Vagina (tissue), 2 donors: ENCODE measurements around the gene MMP12. TPM values are rescaled to one million over a fixed set of nuclear protein-coding genes. Genes with fewer than 3 reads are reported as not detected.
"Not testable (repeated sequence)": the region's sequence is repeated elsewhere in the genome, so short reads cannot be mapped to it uniquely, and the experiment has no call there.

Source experiments
- DNase-seq, 2 donors: peaks; one replicate each; pipeline ENCODE4 v3.0.0-alpha.2; 2017; ENCODE audit errors: extremely low spot score in 2 of 2
- H3K27ac ChIP-seq: fragments of 200-600 bp; sonication (generic); one replicate; pipeline ENCODE4 v1.5.1; 2019
- H3K27me3 ChIP-seq: fragments of 200-600 bp; sonication (generic); one replicate; pipeline ENCODE4 v1.5.1; 2019
- H3K36me3 ChIP-seq, 2 donors: fragments of 200-600 bp; sonication (generic); one replicate each; pipeline ENCODE4 v1.5.1; 2017 to 2019
- H3K4me1 ChIP-seq: fragments of 200-600 bp; sonication (generic); one replicate; pipeline ENCODE4 v1.5.1; 2019
- H3K4me3 ChIP-seq, 2 donors: fragments of 200-600 bp; sonication (generic); 1 replicate in 1 of 2; 2 replicates in 1 of 2; pipeline ENCODE4 v1.5.1; 2016 to 2019
- H3K9me3 ChIP-seq: fragments of 200-600 bp; sonication (generic); one replicate; pipeline ENCODE4 v1.5.1; 2019
- CTCF ChIP-seq, 3 experiments: fragments of 450-650 bp in 2 of 3; fragments of 200-600 bp in 1 of 3; sonication (generic) in 1 of 3; IDR thresholded peaks; one replicate each; pipeline ENCODE4 v1.5.1; 2017 to 2019; ENCODE audit warnings: antibody characterized with exemption in 3 of 3, mild to moderate bottlenecking in 2 of 3, moderate library complexity in 2 of 3
- POLR2A ChIP-seq, 2 donors: fragments of 450-650 bp; IDR thresholded peaks; one replicate each; pipeline ENCODE4 v1.6.1; 2017; ENCODE audit warnings: antibody characterized with exemption in 2 of 2, mild to moderate bottlenecking in 2 of 2, moderate library complexity in 2 of 2
- POLR2AphosphoS5 ChIP-seq, 2 donors: sonication (generic); formaldehyde crosslinking; IDR thresholded peaks; one replicate each; pipeline ENCODE4 v1.9.0; 2017; ENCODE audit warnings: antibody characterized with exemption in 2 of 2, mild to moderate bottlenecking in 2 of 2, low read depth in 1 of 2; ENCODE audit not compliant: insufficient read depth in 1 of 2
- intact Hi-C: fragments of 100-400 bp; cut with DNase I; formaldehyde crosslinking; loops from one replicate; pipeline ENCODE4 v1.15.1; 2023
- total RNA-seq: library from RNA; depleted of rRNA; stranded (reverse); fragments of >200 nt; gene quantifications from one replicate; pipeline ENCODE4 v1.2.3, GENCODE V29; 2016

The MMP12 gene
- total RNA-seq, 1 donor from 2014 or later, result not detected

GRCh38 chr11:102914238-102915043, 39.7 kb upstream of the MMP12 start:
- no peaks in the 10 kb centered on the region for H3K27me3 ChIP-seq
- H3K4me1 ChIP-seq, result no peaks in the 10 kb centered on the region
- no peak overlapping the region for H3K4me3 ChIP-seq
- H3K36me3 ChIP-seq, result no peaks in the 10 kb centered on the region
- no peak for DNase-seq
- H3K27ac ChIP-seq, result no peak overlapping the region
- intact Hi-C loops, result no loop called here
- TF ChIP-seq CTCF (IDR thresholded peaks at IDR 0.05) (peak in 1 of 3 experiments; percentile 38), POLR2A (IDR thresholded peaks at IDR 0.05) (no peak), POLR2AphosphoS5 (IDR thresholded peaks at IDR 0.05; ENCODE audit: insufficient read depth in 1 of 2, low read depth in 1 of 2) (no peak)
- no peaks in the 10 kb centered on the region for H3K9me3 ChIP-seq

- Histone ChIP-seq H3K27me3 (no peaks in the 10 kb centered on the region), H3K27ac (no peak overlapping the region), H3K4me1 (no peaks in the 10 kb centered on the region), H3K36me3 (no peaks in the 10 kb centered on the region), H3K9me3 (no peaks in the 10 kb centered on the region), H3K4me3 (no peak overlapping the region)
- TF ChIP-seq POLR2AphosphoS5 (IDR thresholded peaks at IDR 0.05; ENCODE audit: insufficient read depth in 1 of 2, low read depth in 1 of 2) (no peak), POLR2A (IDR thresholded peaks at IDR 0.05) (no peak), CTCF (IDR thresholded peaks at IDR 0.05) (no peak)
- DNase-seq, result no peak
- intact Hi-C loops, result no loop called here
Measured at GRCh38 chr11:102912482-102912830, 37.7 kb upstream of the MMP12 start.

GRCh38 chr11:102911758-102912481, 37.1 kb upstream of the MMP12 start:
- H3K4me3 ChIP-seq, result no peak overlapping the region
- intact Hi-C loops, result no loop called here
- TF ChIP-seq POLR2AphosphoS5 (IDR thresholded peaks at IDR 0.05; ENCODE audit: insufficient read depth in 1 of 2, low read depth in 1 of 2) (no peak), CTCF (IDR thresholded peaks at IDR 0.05) (no peak), POLR2A (IDR thresholded peaks at IDR 0.05) (no peak)
- no peak for DNase-seq
- H3K36me3 ChIP-seq, result no peaks in the 10 kb centered on the region
- no peak overlapping the region for H3K27ac ChIP-seq
- H3K9me3 ChIP-seq, result no peaks in the 10 kb centered on the region
- no peaks in the 10 kb centered on the region for H3K27me3 ChIP-seq
- H3K4me1 ChIP-seq, result no peaks in the 10 kb centered on the region

- DNase-seq, H3K27me3 ChIP-seq, intact Hi-C loops, H3K4me3 ChIP-seq, H3K4me1 ChIP-seq, H3K36me3 ChIP-seq, H3K27ac ChIP-seq, H3K9me3 ChIP-seq: not testable (repeated sequence)
Measured at GRCh38 chr11:102905848-102906247, 31.1 kb upstream of the MMP12 start.

- H3K9me3 ChIP-seq, DNase-seq, H3K27ac ChIP-seq, H3K4me1 ChIP-seq, H3K36me3 ChIP-seq, intact Hi-C loops, H3K27me3 ChIP-seq, H3K4me3 ChIP-seq: not testable (repeated sequence)
Measured at GRCh38 chr11:102903895-102904294, 29.1 kb upstream of the MMP12 start.

- DNase-seq, result no peak
- no peaks in the 10 kb centered on the region for H3K9me3 ChIP-seq
- no peak overlapping the region for H3K4me3 ChIP-seq
- no peak overlapping the region for H3K27ac ChIP-seq
- H3K27me3 ChIP-seq, result no peaks in the 10 kb centered on the region
- no peak for TF ChIP-seq POLR2AphosphoS5 (IDR thresholded peaks at IDR 0.05; ENCODE audit: insufficient read depth in 1 of 2, low read depth in 1 of 2)
- intact Hi-C loops, result no loop called here
- no peaks in the 10 kb centered on the region for H3K4me1 ChIP-seq
- H3K36me3 ChIP-seq, result no peaks in the 10 kb centered on the region
Measured at GRCh38 chr11:102900346-102900745, 25.6 kb upstream of the MMP12 start.
